HepG2 (cell line): ENCODE measurements around the gene SLC1A2. TPM values are rescaled to one million over a fixed set of nuclear protein-coding genes. Genes with fewer than 3 reads are reported as not detected.
A peak's percentile ranks its signal among the peaks of the same experiment; 100 is the strongest.

ENCODE experiments used
- ESRRA ChIP-seq: sonication (generic); formaldehyde crosslinking; IDR thresholded peaks from 2 replicates; pipeline ENCODE4 v1.5.1; 2020; ENCODE audit warnings: mild to moderate bottlenecking, low read depth, missing genetic modification reagents
- GATA4 ChIP-seq: sonication (generic); IDR thresholded peaks from 2 replicates; pipeline ENCODE4 v1.6.1; 2016; ENCODE audit warnings: antibody characterized with exemption, low read depth, borderline replicate concordance
- HOXD1 ChIP-seq: sonication (generic); formaldehyde crosslinking; IDR thresholded peaks from 2 replicates; pipeline ENCODE4 v1.5.0; 2020; ENCODE audit warnings: missing genetic modification reagents
- JUN ChIP-seq: sonication (generic); formaldehyde crosslinking; IDR thresholded peaks from 2 replicates; pipeline ENCODE4 v1.4.0; 2020; ENCODE audit warnings: mild to moderate bottlenecking, missing genetic modification reagents
- KAT7 ChIP-seq: IDR thresholded peaks from 2 replicates; pipeline ENCODE4 v1.6.1; 2018; ENCODE audit warnings: borderline replicate concordance, missing compliant biosample characterization
- KDM3A ChIP-seq: IDR thresholded peaks from 2 replicates; pipeline ENCODE4 v1.6.1; 2018; ENCODE audit warnings: low read depth, missing compliant biosample characterization
- KLF16 ChIP-seq, 2 experiments: sonication (generic) in 1 of 2; formaldehyde crosslinking in 1 of 2; IDR thresholded peaks; 2 replicates each; pipeline versions ENCODE4 v1.6.1 to v1.8.0; 2016 to 2023; ENCODE audit warnings: missing genetic modification reagents in 2 of 2, missing compliant biosample characterization in 1 of 2
- MED8 ChIP-seq: sonication (generic); formaldehyde crosslinking; IDR thresholded peaks from 2 replicates; pipeline ENCODE4 v1.8.1; 2023; ENCODE audit warnings: mild to moderate bottlenecking, missing genetic modification reagents; ENCODE audit not compliant: insufficient replicate concordance
- MXD4 ChIP-seq: IDR thresholded peaks from 2 replicates; pipeline ENCODE4 v1.6.1; 2016; ENCODE audit warnings: mild to moderate bottlenecking, missing biosample characterization, missing genetic modification reagents
- NR2F1 ChIP-seq, 2 experiments: fragments of 450-650 bp in 1 of 2; formaldehyde crosslinking in 1 of 2; IDR thresholded peaks; 2 replicates each; pipeline versions ENCODE4 v1.5.0 to v1.6.1; 2016 to 2020; ENCODE audit warnings: mild to moderate bottlenecking in 1 of 2, missing compliant biosample characterization in 1 of 2, missing genetic modification reagents in 1 of 2, moderate library complexity in 1 of 2
- POGZ ChIP-seq: sonication (generic); formaldehyde crosslinking; IDR thresholded peaks from 2 replicates; pipeline ENCODE4 v1.4.0; 2020; ENCODE audit warnings: mild to moderate bottlenecking, missing genetic modification reagents
- RXRA ChIP-seq: sonication (generic); formaldehyde crosslinking; IDR thresholded peaks from 2 replicates; pipeline ENCODE4 v1.5.1; 2020; ENCODE audit warnings: missing genetic modification reagents
- SMC3 ChIP-seq: IDR thresholded peaks from 2 replicates; pipeline ENCODE4 v1.6.1; 2011; ENCODE audit warnings: low read length, improper control_type of control experiment
- TARDBP ChIP-seq: sonication (generic); formaldehyde crosslinking; IDR thresholded peaks from 2 replicates; pipeline ENCODE4 v1.8.0; 2022; ENCODE audit warnings: mild to moderate bottlenecking, missing genetic modification reagents
- TBX2 ChIP-seq: sonication (generic); formaldehyde crosslinking; IDR thresholded peaks from 2 replicates; pipeline ENCODE4 v1.5.0; 2020; ENCODE audit warnings: missing genetic modification reagents, mild to moderate bottlenecking, borderline replicate concordance
- TCF7 ChIP-seq: sonication (generic); IDR thresholded peaks from 2 replicates; pipeline ENCODE4 v1.6.1; 2016; ENCODE audit warnings: antibody characterized with exemption, low read depth
- XRCC5 ChIP-seq: fragments of 200-400 bp; formaldehyde crosslinking; optimal IDR thresholded peaks from 2 replicates; pipeline ENCODE3; 2017; ENCODE audit warnings: mild to moderate bottlenecking, low read length
- ZFP62 ChIP-seq: sonication (generic); formaldehyde crosslinking; IDR thresholded peaks from 2 replicates; pipeline ENCODE4 v1.4.0; 2020; ENCODE audit warnings: missing genetic modification reagents
- ZKSCAN8 ChIP-seq: IDR thresholded peaks from 2 replicates; pipeline ENCODE4 v1.6.1; 2016; ENCODE audit warnings: borderline replicate concordance, missing genetic modification reagents, missing compliant biosample characterization
- ZNF558 ChIP-seq: sonication (generic); formaldehyde crosslinking; IDR thresholded peaks from 2 replicates; pipeline ENCODE4 v1.9.0; 2022; ENCODE audit warnings: mild to moderate bottlenecking, missing genetic modification reagents, borderline replicate concordance
- ZNF607 ChIP-seq: sonication (generic); formaldehyde crosslinking; IDR thresholded peaks from 2 replicates; pipeline ENCODE4 v1.5.1; 2020; ENCODE audit warnings: missing genetic modification reagents, mild to moderate bottlenecking, borderline replicate concordance
- ZNF784 ChIP-seq: sonication (generic); formaldehyde crosslinking; IDR thresholded peaks from 2 replicates; pipeline ENCODE4 v1.5.1; 2020; ENCODE audit warnings: missing genetic modification reagents, mild to moderate bottlenecking, borderline replicate concordance
- polyA plus RNA-seq, 8 experiments: library from polyadenylated mRNA; depleted of rRNA in 3 of 8; stranded (reverse) in 7 of 8; unstranded in 1 of 8; fragments of >200 nt; fragmentation: Illumina TruSeq in 4 of 8; extraction: Trizol in 4 of 8; gene quantifications; 2 replicates each; pipeline versions ENCODE4 v1.2.1 to v1.2.3, GENCODE V29; 2011 to 2016; ENCODE audit warnings: low read depth in 4 of 8, missing spikeins in 1 of 8, mixed read lengths in 1 of 8; ENCODE audit not compliant: insufficient read depth in 1 of 8
- total RNA-seq, 5 experiments: library from RNA; depleted of rRNA; stranded (reverse); fragments of >200 nt; fragmentation: Illumina TruSeq; extraction: Trizol; gene quantifications; 2 replicates each; pipeline ENCODE4 v1.2.3, GENCODE V29; 2016; ENCODE audit warnings: low read depth in 1 of 5
- TF ChIP-seq, protein P1 (sequence below): sonication (generic); formaldehyde crosslinking; IDR thresholded peaks from 2 replicates; pipeline ENCODE4 v1.5.0; 2020; ENCODE audit warnings: mild to moderate bottlenecking, missing genetic modification reagents
- TF ChIP-seq, protein P2 (sequence below): sonication (generic); IDR thresholded peaks from 2 replicates; pipeline ENCODE4 v1.6.1; 2016; ENCODE audit warnings: low read depth, borderline replicate concordance
- TF ChIP-seq, protein P3 (sequence below): sonication (generic); formaldehyde crosslinking; IDR thresholded peaks from 2 replicates; pipeline ENCODE4 v1.4.0; 2020; ENCODE audit warnings: missing genetic modification reagents

SLC1A2 gene
- total and polyA plus RNA-seq, 2 of the 13 experiments (the other 11 are each of a cell fraction or from before 2014, with no cell fraction given): 23.2 to 43.2 TPM

- TF ChIP-seq KLF16 (CRISPR knock-in tag; IDR thresholded peaks at IDR 0.05) (peak in 1 of 2 experiments; percentile 91; a peak in 2 of 4 replicates), SMC3 (peak; percentile 36; the same call in 1 of the 2 replicates), GATA4 (peak; percentile 81), MED8 (CRISPR knock-in tag) (peak; percentile 52), ZNF784 (CRISPR knock-in tag) (peak; percentile 99), KDM3A (CRISPR knock-in tag) (peak; percentile 81; the same call in 1 of the 2 replicates), HOXD1 (peak; percentile 95), ZNF558 (peak; percentile 68; the same call in 1 of the 2 replicates), NR2F1 (CRISPR knock-in tag; IDR thresholded peaks at IDR 0.05) (peak; percentile 88 to 92), ZNF607 (CRISPR knock-in tag) (peak; percentile 41; the same call in 1 of the 2 replicates), RXRA (CRISPR knock-in tag) (peak; percentile 86; the same call in 1 of the 2 replicates), TARDBP (CRISPR knock-in tag) (peak; percentile 91), ZFP62 (CRISPR knock-in tag) (0 out of 2 replicates have a peak, but pooled peaks have one; percentile 63), MXD4 (CRISPR knock-in tag) (peak; percentile 71; the same call in 1 of the 2 replicates), POGZ (CRISPR knock-in tag) (peak; percentile 98), TCF7 (peak; percentile 98), JUN (CRISPR knock-in tag) (peak; percentile 84), ESRRA (CRISPR knock-in tag) (peak; percentile 98), ZKSCAN8 (0 out of 2 replicates have a peak, but pooled peaks have one; percentile 73), XRCC5 (peak; percentile 84), KAT7 (CRISPR knock-in tag) (peak; percentile 80; the same call in 1 of the 2 replicates), TBX2 (CRISPR knock-in tag) (peak; percentile 96)
- TF ChIP-seq, protein P1, sequence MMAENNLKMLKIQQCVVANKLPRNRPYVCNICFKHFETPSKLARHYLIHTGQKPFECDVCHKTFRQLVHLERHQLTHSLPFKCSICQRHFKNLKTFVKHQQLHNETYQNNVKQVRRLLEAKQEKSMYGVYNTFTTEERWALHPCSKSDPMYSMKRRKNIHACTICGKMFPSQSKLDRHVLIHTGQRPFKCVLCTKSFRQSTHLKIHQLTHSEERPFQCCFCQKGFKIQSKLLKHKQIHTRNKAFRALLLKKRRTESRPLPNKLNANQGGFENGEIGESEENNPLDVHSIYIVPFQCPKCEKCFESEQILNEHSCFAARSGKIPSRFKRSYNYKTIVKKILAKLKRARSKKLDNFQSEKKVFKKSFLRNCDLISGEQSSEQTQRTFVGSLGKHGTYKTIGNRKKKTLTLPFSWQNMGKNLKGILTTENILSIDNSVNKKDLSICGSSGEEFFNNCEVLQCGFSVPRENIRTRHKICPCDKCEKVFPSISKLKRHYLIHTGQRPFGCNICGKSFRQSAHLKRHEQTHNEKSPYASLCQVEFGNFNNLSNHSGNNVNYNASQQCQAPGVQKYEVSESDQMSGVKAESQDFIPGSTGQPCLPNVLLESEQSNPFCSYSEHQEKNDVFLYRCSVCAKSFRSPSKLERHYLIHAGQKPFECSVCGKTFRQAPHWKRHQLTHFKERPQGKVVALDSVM: peak; percentile 32; the same call in 1 of the 2 replicates
- TF ChIP-seq, protein P2, sequence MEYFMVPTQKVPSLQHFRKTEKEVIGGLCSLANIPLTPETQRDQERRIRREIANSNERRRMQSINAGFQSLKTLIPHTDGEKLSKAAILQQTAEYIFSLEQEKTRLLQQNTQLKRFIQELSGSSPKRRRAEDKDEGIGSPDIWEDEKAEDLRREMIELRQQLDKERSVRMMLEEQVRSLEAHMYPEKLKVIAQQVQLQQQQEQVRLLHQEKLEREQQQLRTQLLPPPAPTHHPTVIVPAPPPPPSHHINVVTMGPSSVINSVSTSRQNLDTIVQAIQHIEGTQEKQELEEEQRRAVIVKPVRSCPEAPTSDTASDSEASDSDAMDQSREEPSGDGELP: peak; percentile 74
- TF ChIP-seq, protein P3, sequence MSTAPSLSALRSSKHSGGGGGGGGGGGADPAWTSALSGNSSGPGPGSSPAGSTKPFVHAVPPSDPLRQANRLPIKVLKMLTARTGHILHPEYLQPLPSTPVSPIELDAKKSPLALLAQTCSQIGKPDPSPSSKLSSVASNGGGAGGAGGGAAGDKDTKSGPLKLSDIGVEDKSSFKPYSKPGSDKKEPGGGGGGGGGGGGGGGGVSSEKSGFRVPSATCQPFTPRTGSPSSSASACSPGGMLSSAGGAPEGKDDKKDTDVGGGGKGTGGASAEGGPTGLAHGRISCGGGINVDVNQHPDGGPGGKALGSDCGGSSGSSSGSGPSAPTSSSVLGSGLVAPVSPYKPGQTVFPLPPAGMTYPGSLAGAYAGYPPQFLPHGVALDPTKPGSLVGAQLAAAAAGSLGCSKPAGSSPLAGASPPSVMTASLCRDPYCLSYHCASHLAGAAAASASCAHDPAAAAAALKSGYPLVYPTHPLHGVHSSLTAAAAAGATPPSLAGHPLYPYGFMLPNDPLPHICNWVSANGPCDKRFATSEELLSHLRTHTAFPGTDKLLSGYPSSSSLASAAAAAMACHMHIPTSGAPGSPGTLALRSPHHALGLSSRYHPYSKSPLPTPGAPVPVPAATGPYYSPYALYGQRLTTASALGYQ (CRISPR knock-in tag): peak; percentile 96
Observed at GRCh38 chr11:35360055-35360530, 59.3 kb downstream of the SLC1A2 start (continued).
